HEK293 (cell line): ENCODE data around the gene NCKAP5L.
A peak's percentile ranks its signal among the peaks of the same experiment; 100 is the strongest.

Source experiments
- CTCF ChIA-PET: fragments of 350-600 bp; formaldehyde crosslinking; extraction: SDS; loops from one replicate; lab custom pipeline; 2021; ENCODE audit warnings: antibody characterized with exemption; lab: Yijun Ruan, JAX
- POLR2A ChIA-PET: fragments of 300-600 bp; formaldehyde crosslinking; extraction: SDS; loops from one replicate; lab custom pipeline; 2020; ENCODE audit warnings: antibody characterized with exemption, inconsistent platforms; lab: Yijun Ruan, JAX
- H3K27ac ChIP-seq: fragments of 200-500 bp; sonication (Bioruptor generic); 2 replicates; pipeline ENCODE4 v1.5.1; 2014; ENCODE audit warnings: low read depth, low read length, control low read depth, inconsistent platforms; ENCODE audit errors: extremely low read depth
- H3K36me3 ChIP-seq, 2 experiments: fragments of 200-500 bp in 1 of 2; sonication (Bioruptor generic) in 1 of 2; 1 replicate in 1 of 2; 2 replicates in 1 of 2; pipeline ENCODE4 v1.5.1; 2014 to 2017; ENCODE audit warnings: inconsistent platforms in 2 of 2, low read length in 2 of 2; ENCODE audit not compliant: control insufficient read depth in 2 of 2, insufficient read depth in 1 of 2
- H3K4me1 ChIP-seq: fragments of 200-500 bp; sonication (Bioruptor generic); 2 replicates; pipeline ENCODE4 v1.5.1; 2014; ENCODE audit warnings: mild to moderate bottlenecking, low read length, inconsistent platforms; ENCODE audit not compliant: control insufficient read depth, insufficient read depth
- H3K4me3 ChIP-seq: 2 replicates; pipeline ENCODE4 v1.5.1; 2011; ENCODE audit warnings: low read depth, mild to moderate bottlenecking, control low read depth, low read length, moderate library complexity
- H3K9me3 ChIP-seq: fragments of 200-500 bp; sonication (Bioruptor generic); 2 replicates; pipeline ENCODE4 v1.5.1; 2014; ENCODE audit warnings: low read depth, low read length, inconsistent platforms; ENCODE audit not compliant: control insufficient read depth, insufficient read depth
- REST ChIP-seq: fragments of 450-650 bp; formaldehyde crosslinking; IDR thresholded peaks from 2 replicates; pipeline ENCODE4 v1.5.1; 2016; ENCODE audit warnings: missing biosample characterization, missing genetic modification characterization
- SALL2 ChIP-seq: fragments of 450-650 bp; formaldehyde crosslinking; IDR thresholded peaks from 2 replicates; pipeline ENCODE4 v1.5.0; 2017; ENCODE audit warnings: missing biosample characterization, mild to moderate bottlenecking, missing genetic modification characterization, borderline replicate concordance
- SCRT2 ChIP-seq: fragments of 450-650 bp; formaldehyde crosslinking; IDR thresholded peaks from 2 replicates; pipeline ENCODE4 v1.5.1; 2016; ENCODE audit warnings: missing biosample characterization, missing genetic modification characterization
- TRIM28 ChIP-seq: IDR thresholded peaks from 2 replicates; pipeline ENCODE4 v1.6.1; 2011; ENCODE audit warnings: low read length, control low read depth, borderline replicate concordance
- ZBTB1 ChIP-seq: fragments of 450-650 bp; formaldehyde crosslinking; IDR thresholded peaks from 2 replicates; pipeline ENCODE4 v1.5.1; 2016; ENCODE audit warnings: missing biosample characterization, missing genetic modification characterization
- ZBTB7A ChIP-seq: fragments of 450-650 bp; formaldehyde crosslinking; IDR thresholded peaks from 2 replicates; pipeline ENCODE4 v1.5.1; 2016; ENCODE audit warnings: low read depth, missing biosample characterization, missing genetic modification characterization
- ZFP37 ChIP-seq: fragments of 450-650 bp; formaldehyde crosslinking; IDR thresholded peaks from 2 replicates; pipeline ENCODE4 v1.5.1; 2016; ENCODE audit warnings: missing biosample characterization, missing genetic modification characterization
- ZFP69B ChIP-seq: fragments of 450-650 bp; formaldehyde crosslinking; IDR thresholded peaks from 2 replicates; pipeline ENCODE4 v1.5.1; 2016; ENCODE audit warnings: missing biosample characterization, missing genetic modification characterization
- ZNF114 ChIP-seq: fragments of 450-650 bp; formaldehyde crosslinking; IDR thresholded peaks from 2 replicates; pipeline ENCODE4 v1.5.0; 2017; ENCODE audit warnings: missing biosample characterization, missing genetic modification characterization
- ZNF138 ChIP-seq: fragments of 450-650 bp; formaldehyde crosslinking; IDR thresholded peaks from 2 replicates; pipeline ENCODE4 v1.5.1; 2016; ENCODE audit warnings: missing biosample characterization, missing genetic modification characterization, borderline replicate concordance
- ZNF140 ChIP-seq: fragments of 450-650 bp; formaldehyde crosslinking; IDR thresholded peaks from 2 replicates; pipeline ENCODE4 v1.5.1; 2016; ENCODE audit warnings: missing biosample characterization, missing genetic modification characterization
- ZNF146 ChIP-seq: fragments of 450-650 bp; formaldehyde crosslinking; IDR thresholded peaks from 2 replicates; pipeline ENCODE4 v1.5.1; 2016; ENCODE audit warnings: missing biosample characterization, missing genetic modification characterization
- ZNF202 ChIP-seq: fragments of 450-650 bp; formaldehyde crosslinking; IDR thresholded peaks from 2 replicates; pipeline ENCODE4 v1.5.1; 2016; ENCODE audit warnings: missing biosample characterization, missing genetic modification characterization, borderline replicate concordance
- ZNF214 ChIP-seq: fragments of 450-650 bp; formaldehyde crosslinking; IDR thresholded peaks from 2 replicates; pipeline ENCODE4 v1.5.1; 2017; ENCODE audit warnings: missing biosample characterization, mild to moderate bottlenecking, missing genetic modification characterization, borderline replicate concordance
- ZNF354C ChIP-seq: fragments of 450-650 bp; formaldehyde crosslinking; IDR thresholded peaks from 2 replicates; pipeline ENCODE4 v1.5.1; 2016; ENCODE audit warnings: missing biosample characterization, missing genetic modification characterization, low read depth, borderline replicate concordance
- ZNF398 ChIP-seq: fragments of 450-650 bp; formaldehyde crosslinking; IDR thresholded peaks from 2 replicates; pipeline ENCODE4 v1.5.1; 2017; ENCODE audit warnings: missing biosample characterization, missing genetic modification characterization
- ZNF560 ChIP-seq: fragments of 450-650 bp; formaldehyde crosslinking; IDR thresholded peaks from 2 replicates; pipeline ENCODE4 v1.5.1; 2017; ENCODE audit warnings: missing biosample characterization, missing genetic modification characterization, borderline replicate concordance
- ZNF626 ChIP-seq: fragments of 450-650 bp; sonication (Bioruptor Pico); formaldehyde crosslinking; IDR thresholded peaks from 2 replicates; pipeline ENCODE4 v1.5.1; 2018; ENCODE audit warnings: missing biosample characterization, missing genetic modification characterization, inconsistent platforms
- ZNF629 ChIP-seq: fragments of 450-650 bp; formaldehyde crosslinking; IDR thresholded peaks from 2 replicates; pipeline ENCODE4 v1.5.1; 2017; ENCODE audit warnings: missing biosample characterization, missing genetic modification characterization
- ZNF670 ChIP-seq: fragments of 450-650 bp; formaldehyde crosslinking; IDR thresholded peaks from 2 replicates; pipeline ENCODE4 v1.5.1; 2016; ENCODE audit warnings: missing biosample characterization, missing genetic modification characterization, low read depth
- ZNF768 ChIP-seq: fragments of 450-650 bp; formaldehyde crosslinking; IDR thresholded peaks from 2 replicates; pipeline ENCODE4 v1.5.1; 2018; ENCODE audit warnings: missing biosample characterization, mild to moderate bottlenecking, missing genetic modification characterization

NCKAP5L gene

DNA sequence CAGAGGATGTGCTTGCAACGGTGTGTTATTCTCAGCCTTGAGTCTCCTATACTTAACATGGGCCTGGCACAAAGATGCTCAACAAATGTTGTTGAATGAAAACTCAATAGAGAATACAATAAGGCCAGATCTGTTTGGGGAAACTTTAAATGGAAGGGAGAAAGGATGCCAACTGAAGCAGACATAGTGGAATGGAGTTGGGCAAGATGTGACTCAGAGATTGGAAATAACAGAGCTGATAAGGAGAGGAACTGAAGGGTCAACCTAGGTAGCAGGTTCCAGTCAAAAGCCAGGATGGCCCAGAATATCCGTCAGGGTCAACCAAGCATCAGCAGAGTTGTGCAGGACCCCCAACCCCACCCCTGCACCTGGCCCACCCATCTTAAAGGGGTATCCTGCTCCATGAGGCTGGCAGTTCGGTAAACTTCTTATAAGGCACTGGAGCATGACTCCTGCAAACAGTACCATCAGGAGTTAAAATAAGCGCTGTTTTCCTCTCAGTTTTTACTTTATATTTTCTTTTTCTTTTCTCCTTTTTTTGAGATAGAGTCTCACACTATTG, 15.7 kb upstream of the NCKAP5L start (continued):
- no peak for TF ChIP-seq ZNF398 (tag by site-specific recombination)
- TF ChIP-seq ZNF670 = no peak
- no peak for TF ChIP-seq ZNF146
- no peak for TF ChIP-seq ZFP69B (tag by site-specific recombination)
- TF ChIP-seq ZBTB7A (tag by site-specific recombination) = no peak
- TF ChIP-seq ZNF354C = no peak

GRCh38 chr12:49843411-49843810, 15.2 kb upstream of the NCKAP5L start:
- no peaks in the 10 kb centered on the region for H3K9me3 ChIP-seq
- CTCF ChIA-PET = interaction anchor here (0.6 to 1.8 kb wide), 3 partner anchors 24 to 82 kb away, joined by 3 to 12 read pairs (median 5); no protein-coding TSS in a partner anchor
- H3K4me1 ChIP-seq = peaks cover 6% of the 10 kb centered on the region; the same call in 1 of the 2 replicates
- POLR2A ChIA-PET = interaction anchor here (0.6 to 4.4 kb wide), 9 partner anchors 12 to 884 kb away, joined by 3 to 38 read pairs (median 4); partner anchors contain the start of genes NCKAP5L, SMARCD1 and TMBIM6
- H3K27ac ChIP-seq = peak overlapping the region; percentile 89
- TF ChIP-seq REST (no peak), ZNF140 (tag by site-specific recombination) (no peak), ZNF626 (no peak), ZNF629 (tag by site-specific recombination) (no peak), ZNF114 (tag by site-specific recombination) (no peak), ZNF214 (no peak), ZNF138 (tag by site-specific recombination) (no peak), SCRT2 (no peak), ZFP37 (tag by site-specific recombination) (no peak), ZNF768 (no peak), SALL2 (tag by site-specific recombination) (no peak), ZBTB1 (no peak), ZNF202 (no peak), ZNF560 (tag by site-specific recombination) (no peak), TRIM28 (no peak)
- peak overlapping the region; percentile 60 for H3K4me3 ChIP-seq
- H3K36me3 ChIP-seq = peaks cover 0 to 1% of the 10 kb centered on the region in 2 experiments; a peak in 1 of 3 replicates
